Measurements from ENCODE around the gene EIF4G3.
"Not testable (repeated sequence)": the region's sequence is repeated elsewhere in the genome, so short reads cannot be mapped to it uniquely, and the experiment has no call there.

DNA sequence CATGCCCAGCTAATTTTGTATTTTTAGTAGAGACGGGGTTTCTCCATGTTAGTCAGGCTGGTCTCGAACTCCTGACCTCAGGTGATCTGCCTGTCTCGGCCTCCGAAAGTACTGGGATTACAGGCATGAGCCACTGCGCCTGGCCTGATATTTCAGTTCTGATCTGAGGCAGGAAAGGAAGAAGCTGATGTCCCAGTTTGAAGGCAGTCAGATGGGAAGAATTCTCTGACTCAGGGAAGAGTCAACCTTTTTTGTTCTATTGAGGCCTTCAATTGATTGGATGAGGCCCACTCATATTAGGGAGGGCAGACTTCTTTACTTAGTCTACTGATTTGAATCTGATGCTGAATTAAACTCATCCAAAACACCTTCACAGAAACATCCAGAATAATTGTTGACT lies 24.5 kb upstream of the EIF4G3 start:
- not testable (repeated sequence) for TF ChIP-seq CTCF, POLR2A (IDR thresholded peaks at IDR 0.05)

All from lower leg skin (tissue), 3 donors.